Stimulated activated CD4-positive, alpha-beta T cell treated with anti-CD3 and anti-CD28 coated beads, Interleukin-12 subunit alpha, Interleukin-12 subunit beta, amount 100 ng/mL, for 4 hours (primary cell): ENCODE measurements around the gene DNAH17.

Source experiments
- DNase-seq: peaks from one replicate; pipeline ENCODE4 v3.0.0-alpha.2; 2020

The DNAH17 gene

GRCh38 chr17:78408476-78409050 is 168.6 kb downstream of the DNAH17 start:
- DNase-seq, result no peak

DNA sequence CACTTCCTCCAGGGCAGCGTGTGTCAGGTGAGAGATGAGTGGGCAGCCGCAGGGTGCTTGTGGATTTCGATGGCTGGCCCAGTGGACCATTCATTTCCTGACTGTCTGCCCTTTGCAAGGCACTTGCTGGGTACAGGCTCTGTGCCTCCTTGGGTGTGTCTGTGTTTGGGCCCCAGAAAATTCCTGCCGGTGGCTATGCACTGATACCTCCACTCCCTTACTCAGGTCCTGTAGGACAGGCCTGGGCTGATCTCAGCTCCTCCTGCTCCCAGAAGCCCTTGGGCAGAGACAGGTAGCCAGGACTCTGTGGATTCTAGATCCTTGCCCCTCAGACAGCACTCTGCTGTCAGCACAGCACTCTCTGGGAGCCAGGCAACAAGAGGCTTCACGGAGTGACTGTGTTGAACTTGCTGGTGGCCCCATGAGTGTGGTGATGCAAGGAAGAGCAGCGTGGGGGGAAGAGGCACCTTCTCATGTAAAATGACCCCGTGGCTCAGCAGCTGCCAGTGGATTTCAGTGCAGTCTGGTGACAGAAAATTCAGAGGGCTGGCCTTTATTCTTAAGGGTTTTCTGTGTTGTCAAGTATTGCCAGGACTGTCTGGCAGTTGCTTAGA is 169.7 kb downstream of the DNAH17 start:
- DNase-seq, result no peak

GRCh38 chr17:78406920-78407319 is 170.3 kb downstream of the DNAH17 start:
- DNase-seq, result no peak

DNA sequence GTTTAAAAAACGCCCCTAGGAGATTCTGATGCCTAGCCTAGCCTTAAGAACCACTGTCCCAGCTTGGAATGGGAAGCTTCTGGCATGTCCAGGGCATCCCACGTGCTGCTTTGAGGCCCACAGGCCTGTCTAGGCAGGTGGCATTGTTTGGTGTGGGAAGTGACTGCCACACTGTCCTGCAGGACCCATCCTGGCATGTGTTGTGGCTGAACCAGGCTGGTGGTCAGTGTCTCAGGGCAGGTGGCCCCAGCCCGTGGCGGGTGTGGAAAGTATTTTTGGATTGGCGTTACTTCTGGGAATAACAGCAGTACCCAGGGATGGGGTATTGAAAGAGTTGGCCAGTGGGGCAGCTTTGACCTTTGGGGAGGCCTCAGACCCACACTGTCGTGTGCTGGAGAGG is 170.8 kb downstream of the DNAH17 start:
- DNase-seq, result no peak

DNA sequence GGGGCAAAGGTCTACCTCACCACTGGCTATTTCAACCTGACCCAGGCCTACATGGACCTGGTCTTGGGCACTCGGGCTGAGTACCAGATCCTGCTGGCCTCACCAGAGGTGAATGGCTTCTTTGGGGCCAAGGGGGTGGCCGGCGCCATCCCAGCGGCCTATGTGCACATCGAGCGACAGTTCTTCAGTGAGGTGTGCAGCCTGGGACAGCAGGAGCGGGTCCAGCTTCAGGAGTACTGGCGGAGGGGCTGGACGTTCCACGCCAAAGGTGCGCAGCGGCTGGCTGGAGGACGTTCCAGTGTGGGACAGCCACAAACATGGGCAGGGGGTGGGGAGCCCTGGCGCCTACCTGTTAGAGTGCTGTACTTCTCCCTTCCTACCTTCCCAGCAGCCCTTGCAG is 173.4 kb downstream of the DNAH17 start:
- DNase-seq, result no peak

DNA sequence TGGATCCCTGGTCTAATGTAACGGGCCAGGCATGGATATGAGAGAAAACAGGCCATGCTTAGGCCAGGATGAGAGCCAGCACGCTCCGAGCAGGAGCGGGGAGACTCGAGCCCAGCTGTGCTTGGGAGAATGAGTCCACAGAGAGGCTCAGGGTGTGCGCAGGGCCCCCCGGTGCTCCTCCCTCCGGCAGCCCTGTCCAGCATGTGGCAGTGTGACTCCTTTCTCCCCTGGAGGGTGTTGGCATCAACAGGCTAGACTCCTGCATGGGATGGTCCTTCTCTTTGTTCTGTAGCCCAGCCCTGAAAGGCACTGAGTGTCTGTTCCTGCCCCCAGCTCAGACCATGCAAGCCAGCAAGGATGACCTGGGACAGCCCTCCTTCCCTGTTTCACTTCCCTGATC is 175.3 kb downstream of the DNAH17 start:
- no peak for DNase-seq

- DNase-seq, result no peak
These were observed 175.9 kb downstream of the DNAH17 start for GRCh38 chr17:78401246-78401645.

DNA sequence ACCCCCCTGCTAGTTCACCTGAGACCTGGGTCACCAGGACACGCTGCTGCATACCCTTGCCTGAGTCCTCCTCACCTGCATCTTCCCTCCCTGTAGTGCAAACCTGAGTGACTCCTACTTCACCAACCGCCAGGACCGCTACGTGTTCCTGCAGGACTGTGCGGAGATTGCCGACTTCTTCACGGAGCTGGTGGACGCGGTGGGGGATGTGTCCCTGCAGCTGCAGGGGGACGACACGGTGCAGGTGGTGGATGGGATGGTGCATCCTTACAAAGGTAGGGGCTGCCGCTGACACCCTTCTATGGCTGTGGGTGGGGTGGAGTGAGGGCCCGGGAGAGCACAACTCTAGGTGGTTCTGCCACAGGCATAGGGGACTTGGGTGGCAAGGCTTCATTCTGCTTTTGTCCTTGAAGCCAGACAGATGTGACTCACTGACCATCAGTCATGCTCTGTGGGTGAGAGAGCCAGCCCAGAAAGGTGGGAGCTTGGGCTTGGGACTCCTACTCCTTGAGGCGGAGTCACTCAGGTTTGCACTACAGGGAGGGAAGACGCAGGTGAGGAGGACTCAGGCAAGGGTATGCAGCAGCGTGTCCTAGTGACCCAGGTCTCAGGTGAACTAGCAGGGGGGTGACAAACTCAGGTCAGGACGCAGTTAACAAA is 176.5 kb downstream of the DNAH17 start:
- DNase-seq, result no peak

GRCh38 chr17:78399693-78400144 is 177.5 kb downstream of the DNAH17 start:
- no peak for DNase-seq

DNA sequence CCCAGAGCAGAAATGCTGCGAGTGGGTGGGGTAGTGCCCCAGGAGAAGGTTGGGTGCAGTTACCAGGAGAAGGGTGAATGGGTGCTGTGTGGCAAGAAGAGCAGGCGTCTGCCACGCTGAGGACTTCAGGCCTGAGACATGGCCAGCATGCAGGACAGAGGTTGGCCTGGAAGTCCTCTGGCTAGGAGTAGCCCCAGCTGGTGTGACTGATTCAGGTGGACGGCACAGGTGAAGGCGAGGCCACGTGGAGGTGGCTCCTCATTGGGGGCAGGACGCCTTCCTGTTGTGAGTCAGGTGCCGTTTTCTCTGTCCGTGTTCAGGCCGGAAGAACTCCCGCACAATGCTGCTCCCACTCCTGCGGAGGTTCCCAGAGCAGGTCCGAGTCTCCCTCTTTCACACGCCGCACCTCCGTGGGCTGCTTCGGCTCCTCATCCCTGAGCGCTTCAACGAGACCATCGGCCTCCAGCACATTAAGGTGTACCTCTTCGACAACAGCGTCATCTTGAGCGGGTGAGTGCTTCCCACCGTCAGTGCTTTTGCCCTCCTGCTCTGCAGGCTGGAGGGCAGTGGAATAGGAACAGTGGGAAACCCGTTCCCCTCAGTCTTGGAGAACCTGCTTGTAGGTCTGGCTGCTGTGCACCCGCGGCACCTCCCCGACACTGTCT is 178.0 kb downstream of the DNAH17 start:
- no peak for DNase-seq

GRCh38 chr17:78398390-78398789 is 178.8 kb downstream of the DNAH17 start:
- no peak for DNase-seq

- DNase-seq, result no peak
These were observed 179.5 kb downstream of the DNAH17 start for GRCh38 chr17:78397681-78398101.

- DNase-seq, result no peak
These were observed 180.5 kb downstream of the DNAH17 start for GRCh38 chr17:78396441-78397337.

GRCh38 chr17:78395155-78395554 is 182.0 kb downstream of the DNAH17 start:
- no peak for DNase-seq

DNA sequence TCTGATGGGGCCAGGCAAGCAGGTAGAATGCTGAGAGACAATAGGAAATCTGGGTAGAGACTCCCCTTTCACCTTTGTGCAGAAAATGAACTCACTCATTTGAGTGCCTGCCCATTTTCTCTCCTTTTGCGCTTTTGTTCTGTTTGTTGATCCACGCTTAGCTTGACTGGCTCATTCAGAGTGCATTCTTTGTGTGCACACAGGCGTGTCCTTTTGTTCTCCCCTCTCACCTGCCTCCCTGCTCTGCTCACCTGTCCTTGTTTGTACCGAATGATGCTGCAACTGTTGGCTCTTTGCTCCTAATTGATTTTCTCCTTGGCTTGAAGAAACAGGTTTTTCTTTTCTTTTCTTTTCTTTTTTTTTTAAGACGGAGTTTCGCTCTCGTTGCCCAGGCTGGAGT is 183.0 kb downstream of the DNAH17 start:
- no peak for DNase-seq

DNA sequence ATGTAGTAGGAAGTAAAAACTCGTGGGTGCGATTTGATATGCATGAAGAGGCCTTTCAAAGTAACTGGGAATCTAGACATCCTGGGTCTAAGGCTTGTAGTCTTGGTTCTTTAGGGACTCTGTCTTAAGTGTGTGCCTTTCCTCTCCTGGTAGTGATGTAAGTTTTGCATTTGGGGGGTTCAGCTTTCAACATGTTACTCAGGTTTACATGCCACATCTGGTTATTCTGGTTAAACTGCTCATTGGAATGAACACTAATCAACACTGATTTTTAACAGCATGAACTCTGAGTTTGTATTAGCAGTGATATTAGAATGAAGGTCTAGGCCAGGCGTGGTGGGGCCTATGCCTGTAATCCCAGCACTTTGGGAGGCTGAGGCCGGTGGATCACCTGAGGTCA is 183.6 kb downstream of the DNAH17 start:
- DNase-seq, result no peak

- DNase-seq, result no peak
These were observed 184.9 kb downstream of the DNAH17 start for GRCh38 chr17:78392295-78392694.

DNA sequence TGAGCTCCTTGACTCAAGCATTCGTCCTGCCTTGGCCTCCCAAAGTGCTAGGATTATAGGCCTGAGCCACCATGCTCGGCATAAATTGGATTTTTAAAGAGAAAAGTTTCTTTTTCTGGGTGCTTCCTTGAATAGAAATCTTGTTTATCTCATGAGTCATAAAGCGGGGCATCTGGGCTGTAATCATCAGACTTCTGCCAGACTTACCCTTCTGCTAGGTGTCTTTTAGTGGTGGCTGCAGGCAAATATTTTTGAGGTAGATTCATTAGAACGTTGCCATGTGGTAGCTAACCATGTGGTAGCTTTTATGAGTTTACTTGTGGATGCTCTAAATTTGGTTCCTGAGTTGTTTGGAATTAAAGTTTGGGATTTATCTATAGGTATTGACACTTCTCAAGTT is 185.4 kb downstream of the DNAH17 start:
- DNase-seq, result no peak

DNA sequence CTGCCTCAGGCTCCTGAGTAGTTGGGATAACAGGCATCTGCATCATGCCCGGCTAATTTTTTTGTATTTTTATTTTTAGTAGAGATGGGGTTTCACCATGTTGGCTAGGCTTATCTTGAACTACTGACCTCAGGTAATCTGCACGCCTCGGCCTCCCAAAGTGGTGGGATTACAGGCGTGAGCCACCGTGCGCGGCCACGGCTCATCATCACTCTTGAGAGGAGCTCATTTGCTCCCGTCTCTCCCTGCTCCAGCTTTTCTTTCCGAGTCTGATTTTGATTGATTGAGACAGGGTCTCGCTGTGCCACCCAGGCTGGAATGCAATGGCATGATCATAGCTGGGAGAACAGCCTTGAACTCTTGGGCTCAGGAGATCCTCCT is 186.2 kb downstream of the DNAH17 start:
- DNase-seq, result no peak

- no peak for DNase-seq
These were observed 186.8 kb downstream of the DNAH17 start for GRCh38 chr17:78390241-78391050.

DNA sequence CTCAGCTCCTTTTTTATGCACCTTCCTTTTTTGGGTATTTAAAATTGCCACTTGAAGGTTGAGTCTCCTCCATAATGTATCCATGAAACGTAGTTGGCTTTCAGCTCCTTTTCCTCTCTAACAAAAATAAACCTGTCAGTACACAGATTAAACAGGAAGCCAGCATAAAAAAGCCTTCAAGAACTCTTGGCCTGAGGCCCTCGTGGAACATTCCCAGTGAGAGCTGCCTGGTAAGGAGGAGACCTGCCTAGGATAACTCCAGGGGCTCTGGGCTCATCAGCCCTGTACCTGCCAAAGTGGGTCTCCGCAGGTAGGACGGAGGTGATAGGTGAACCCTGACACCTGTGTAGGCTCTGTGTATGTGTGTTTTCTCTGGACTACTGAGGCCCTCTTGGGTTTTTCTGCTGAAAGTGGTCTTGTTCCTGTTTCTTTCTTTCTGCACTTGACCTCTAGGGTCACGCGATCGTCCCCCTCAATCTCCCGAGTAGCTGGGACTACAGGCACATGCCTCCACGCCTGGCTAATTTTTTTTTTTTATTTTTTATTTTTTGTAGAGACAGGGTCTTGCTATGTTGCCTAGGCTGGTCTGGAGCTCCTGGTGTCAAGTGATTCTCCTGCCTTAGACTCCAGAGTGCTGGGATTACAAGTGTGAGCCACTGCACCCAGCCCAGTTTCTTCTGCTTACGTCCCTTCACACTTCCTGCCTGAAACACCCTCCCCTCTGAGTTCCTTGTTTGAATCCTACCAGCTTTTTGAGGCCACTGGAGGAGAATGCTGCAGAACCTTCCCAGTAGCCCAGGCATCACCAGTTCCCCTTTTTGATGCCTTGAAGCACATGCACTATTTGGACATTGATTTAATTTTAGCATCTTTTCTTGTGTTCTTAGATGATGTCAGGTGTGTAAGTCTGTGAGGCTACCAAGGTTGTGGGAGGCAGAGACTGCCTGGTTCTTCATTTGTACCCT is 188.9 kb downstream of the DNAH17 start:
- no peak for DNase-seq
